Heart right ventricle (tissue), 16 donors: Measurements from ENCODE around the gene GFOD1. TPM values are rescaled to one million over a fixed set of nuclear protein-coding genes. Genes with fewer than 3 reads are reported as not detected.
"Not testable (repeated sequence)": the region's sequence is repeated elsewhere in the genome, so short reads cannot be mapped to it uniquely, and the experiment has no call there.

Experiments
- ATAC-seq, 8 donors: fragments of 200-7000 bp; cut with Tn5 transposase; one replicate each; pipeline ENCODE4 v1.9.1; 2020; ENCODE audit warnings: mild to moderate bottlenecking in 8 of 8, moderate library complexity in 8 of 8, moderate number of reproducible peaks in 1 of 8
- DNase-seq, 2 donors: peaks; one replicate each; pipeline ENCODE4 v3.0.0-alpha.2; 2020
- H3K27ac ChIP-seq, 10 donors: fragments of 200-600 bp; sonication (generic) in 2 of 10; one replicate each; pipeline versions ENCODE4 v1.5.0 to v1.8.0; 2020 to 2022; ENCODE audit warnings: mild to moderate bottlenecking in 3 of 10
- H3K27me3 ChIP-seq, 7 donors: fragments of 200-600 bp; one replicate each; pipeline ENCODE4 v1.8.0; 2021 to 2022; ENCODE audit warnings: mild to moderate bottlenecking in 2 of 7
- H3K36me3 ChIP-seq, 9 donors: fragments of 200-600 bp; sonication (generic) in 1 of 9; one replicate each; pipeline versions ENCODE4 v1.5.0 to v1.8.0; 2020 to 2022; ENCODE audit warnings: mild to moderate bottlenecking in 2 of 9
- H3K4me1 ChIP-seq, 9 donors: fragments of 200-600 bp; sonication (generic) in 1 of 9; one replicate each; pipeline versions ENCODE4 v1.5.0 to v1.8.0; 2020 to 2022; ENCODE audit warnings: mild to moderate bottlenecking in 4 of 9
- H3K4me3 ChIP-seq, 10 donors: fragments of 200-600 bp; sonication (generic) in 2 of 10; one replicate each; pipeline versions ENCODE4 v1.5.0 to v1.8.0; 2020 to 2022; ENCODE audit warnings: mild to moderate bottlenecking in 7 of 10, moderate library complexity in 2 of 10
- H3K9me3 ChIP-seq, 11 donors: fragments of 200-600 bp in 10 of 11; sonication (generic) in 2 of 11; one replicate each; pipeline versions ENCODE4 v1.5.0 to v1.8.0; 2013 to 2022; ENCODE audit warnings: mild to moderate bottlenecking in 2 of 11, control low read depth in 1 of 11, moderate library complexity in 1 of 11
- WGBS, 2 donors: extraction: QIAGEN DNeasy Blood & Tissue Kit; methylation state at CpG; one replicate each; pipeline ENCODE4 v1.1.7; 2013; ENCODE audit warnings: inconsistent platforms in 1 of 2; 5-methylcytosine and 5-hydroxymethylcytosine counted together
- intact Hi-C, 10 donors: fragments of 100-400 bp; cut with DNase I; formaldehyde crosslinking; loops; one replicate each; pipeline versions ENCODE4 v1.11.1 to v1.14.2; 2022
- polyA plus RNA-seq, 2 donors: library from polyadenylated mRNA; stranded (reverse); fragments of 200-250 nt; gene quantifications; one replicate each; pipeline ENCODE4 v1.2.3, GENCODE V29; 2013
- total RNA-seq, 10 donors: library from RNA; stranded (reverse); fragmentation: NEBNext Ultra II Directional in 3 of 10; extraction: Animal tissue kit (Norgen Biotek cat#: 25700) in 3 of 10; gene quantifications; one replicate each; pipeline versions ENCODE4 v1.2.1 to v1.2.4, GENCODE V29; 2021 to 2023
- TF ChIP-seq, protein P1 (sequence below), 9 donors: fragments of 200-600 bp; sonication (generic) in 2 of 9; IDR thresholded peaks; one replicate each; pipeline versions ENCODE4 v1.5.0 to v1.8.0; 2021 to 2022; ENCODE audit warnings: antibody characterized with exemption in 9 of 9, mild to moderate bottlenecking in 5 of 9, moderate library complexity in 1 of 9
- donor health status: Arrhythmogenic right ventricular cardiomyopathy.
- donor health status: ischemic (EF 13 %, LVEDD 7.1; RV severe dilation, severe dysfunction).
- donor health status: healthy with polysubstance abuse.
- donor health status: DM: no; HTN: yes; CAD: no.
- donor health status: DM: no; HTN: no; CAD: no.
- donor health status: ischemic (EF 25% LVEDD 6.9; RV normal size, moderate dysfunction).
- donor health status: ischemic (EF 25% LVEDD 5.7; RV mildly dilated, moderate dysfunction).
- donor health status: healthy.
- donor health status: DM: yes; HTN: yes; CAD: no.
- donor health status: Ischemic cardiomyopathy.
- donor health status: ischemic (EF 35%, LVEDD 5.7; RV mildly dilated, moderate dysfunction).
- donor health status: nonischemic (EF 11% LVEDD 7.7; RV severe dilation, severe dysfunction).
- donor health status: DM: yes; HTN: yes; CAD: no.
- donor health status: PGD.
- donor health status: ischemic (EF 29% LVEDD 5.4; RV normal size, mild dysfunction).
- donor health status: nonischemic (EF 23%, LVEDD 6.1; RV moderate dilation, normal function).

Gene GFOD1
- total and polyA plus RNA-seq, 12 donors = 13.8 to 96.5 (median 37.0) TPM

DNA sequence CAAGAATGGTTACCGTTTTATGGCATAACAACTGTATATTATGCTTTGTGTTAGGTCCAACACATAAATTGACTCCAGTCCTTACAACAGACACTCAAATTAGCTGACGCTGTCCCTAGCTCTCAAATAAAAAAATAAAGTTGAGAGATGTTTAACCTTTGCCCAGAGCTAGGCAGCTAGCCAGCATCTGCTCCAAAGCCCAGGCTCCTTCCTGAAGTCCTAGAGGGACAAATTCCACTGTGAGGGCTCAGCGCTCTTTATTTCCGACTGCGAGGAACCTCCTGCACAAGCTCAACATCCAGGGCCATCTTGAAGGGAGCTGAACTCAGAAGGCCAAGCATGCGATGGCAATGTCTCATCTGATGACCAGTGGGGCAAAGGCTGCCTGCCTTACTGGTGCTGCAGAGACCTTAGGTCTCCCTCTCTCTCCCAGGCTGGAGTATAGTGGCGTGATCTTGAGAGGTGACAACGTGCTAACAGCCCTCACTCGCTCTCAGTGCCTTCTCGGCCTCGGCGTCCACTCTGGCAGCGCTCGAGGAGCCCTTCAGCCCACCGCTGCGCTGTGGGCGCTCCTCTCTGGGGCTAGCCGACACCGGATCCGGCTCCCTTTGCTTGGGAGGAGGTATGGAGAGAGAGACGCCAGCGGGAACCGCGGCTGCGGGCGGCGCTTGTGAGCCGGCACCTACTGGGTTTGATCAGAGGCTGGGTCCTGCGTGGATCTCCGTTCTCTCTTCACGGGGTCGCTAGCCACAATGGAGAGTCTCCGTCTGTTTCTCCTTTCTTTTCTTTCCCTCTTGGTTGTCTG lies 24.7 kb upstream of the GFOD1 start:
- Histone ChIP-seq H3K27ac (peak overlapping the region in 5 of 10 donors; percentile 1 to 42 (median 12)), H3K9me3 (no peaks in the 10 kb centered on the region), H3K27me3 (no peaks in the 10 kb centered on the region), H3K4me1 (peaks cover 6 to 45% (median 20%) of the 10 kb centered on the region in 9 donors), H3K36me3 (no peaks in the 10 kb centered on the region), H3K4me3 (no peak overlapping the region)
- intact Hi-C loops = no loop called here
- WGBS, 2 donors = 72 to 87% methylated on average over 33 of the region's 33 CpGs
- ATAC-seq (peak; percentile 26 to 79 (median 62)), DNase-seq (peak; percentile 26 to 51)
- TF ChIP-seq, protein P1, sequence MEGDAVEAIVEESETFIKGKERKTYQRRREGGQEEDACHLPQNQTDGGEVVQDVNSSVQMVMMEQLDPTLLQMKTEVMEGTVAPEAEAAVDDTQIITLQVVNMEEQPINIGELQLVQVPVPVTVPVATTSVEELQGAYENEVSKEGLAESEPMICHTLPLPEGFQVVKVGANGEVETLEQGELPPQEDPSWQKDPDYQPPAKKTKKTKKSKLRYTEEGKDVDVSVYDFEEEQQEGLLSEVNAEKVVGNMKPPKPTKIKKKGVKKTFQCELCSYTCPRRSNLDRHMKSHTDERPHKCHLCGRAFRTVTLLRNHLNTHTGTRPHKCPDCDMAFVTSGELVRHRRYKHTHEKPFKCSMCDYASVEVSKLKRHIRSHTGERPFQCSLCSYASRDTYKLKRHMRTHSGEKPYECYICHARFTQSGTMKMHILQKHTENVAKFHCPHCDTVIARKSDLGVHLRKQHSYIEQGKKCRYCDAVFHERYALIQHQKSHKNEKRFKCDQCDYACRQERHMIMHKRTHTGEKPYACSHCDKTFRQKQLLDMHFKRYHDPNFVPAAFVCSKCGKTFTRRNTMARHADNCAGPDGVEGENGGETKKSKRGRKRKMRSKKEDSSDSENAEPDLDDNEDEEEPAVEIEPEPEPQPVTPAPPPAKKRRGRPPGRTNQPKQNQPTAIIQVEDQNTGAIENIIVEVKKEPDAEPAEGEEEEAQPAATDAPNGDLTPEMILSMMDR (IDR thresholded peaks at IDR 0.05) = no peak

DNA sequence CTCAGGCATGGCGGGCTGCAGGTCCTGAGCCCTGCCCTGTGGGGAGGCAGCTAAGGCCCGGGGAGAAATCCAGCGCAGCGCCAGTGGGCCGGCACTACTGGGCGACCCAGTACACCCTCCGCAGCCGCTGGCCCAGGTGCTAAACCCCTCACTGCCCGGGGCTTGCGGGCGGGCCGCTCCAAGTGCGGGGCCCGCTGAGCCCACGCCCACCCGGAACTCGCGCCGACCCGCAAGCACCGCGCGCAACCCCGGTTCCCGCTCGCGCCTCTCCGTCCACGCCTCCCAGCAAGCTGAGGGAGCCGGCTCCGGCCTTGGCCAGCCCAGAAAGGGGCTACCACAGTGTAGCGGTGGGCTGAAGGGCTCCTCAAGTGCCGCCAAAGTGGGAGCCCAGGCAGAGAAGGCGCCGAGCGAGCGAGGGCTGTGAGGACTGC lies 23.8 kb upstream of the GFOD1 start:
- H3K4me3 ChIP-seq, ATAC-seq, H3K9me3 ChIP-seq, H3K27me3 ChIP-seq, H3K36me3 ChIP-seq, intact Hi-C loops: not testable (repeated sequence)
- WGBS, 2 donors = 89 to 91% methylated on average over 37 of the region's 37 CpGs
- DNase-seq = peak in 1 of 2 donors; percentile 18
- peaks cover 6 to 46% (median 20%) of the 10 kb centered on the region in 9 donors for H3K4me1 ChIP-seq
- H3K27ac ChIP-seq = peak overlapping the region in 1 of 10 donors; percentile 42

GRCh38 chr6:13510433-13510832 lies 23.0 kb upstream of the GFOD1 start:
- intact Hi-C loops, H3K4me3 ChIP-seq, H3K36me3 ChIP-seq, ATAC-seq, H3K27me3 ChIP-seq, H3K9me3 ChIP-seq, DNase-seq, H3K27ac ChIP-seq: not testable (repeated sequence)
- 97 to 100% methylated on average over 1 of the region's 1 CpG for WGBS, 2 donors
- H3K4me1 ChIP-seq = peaks cover 6 to 54% (median 20%) of the 10 kb centered on the region in 9 donors

DNA sequence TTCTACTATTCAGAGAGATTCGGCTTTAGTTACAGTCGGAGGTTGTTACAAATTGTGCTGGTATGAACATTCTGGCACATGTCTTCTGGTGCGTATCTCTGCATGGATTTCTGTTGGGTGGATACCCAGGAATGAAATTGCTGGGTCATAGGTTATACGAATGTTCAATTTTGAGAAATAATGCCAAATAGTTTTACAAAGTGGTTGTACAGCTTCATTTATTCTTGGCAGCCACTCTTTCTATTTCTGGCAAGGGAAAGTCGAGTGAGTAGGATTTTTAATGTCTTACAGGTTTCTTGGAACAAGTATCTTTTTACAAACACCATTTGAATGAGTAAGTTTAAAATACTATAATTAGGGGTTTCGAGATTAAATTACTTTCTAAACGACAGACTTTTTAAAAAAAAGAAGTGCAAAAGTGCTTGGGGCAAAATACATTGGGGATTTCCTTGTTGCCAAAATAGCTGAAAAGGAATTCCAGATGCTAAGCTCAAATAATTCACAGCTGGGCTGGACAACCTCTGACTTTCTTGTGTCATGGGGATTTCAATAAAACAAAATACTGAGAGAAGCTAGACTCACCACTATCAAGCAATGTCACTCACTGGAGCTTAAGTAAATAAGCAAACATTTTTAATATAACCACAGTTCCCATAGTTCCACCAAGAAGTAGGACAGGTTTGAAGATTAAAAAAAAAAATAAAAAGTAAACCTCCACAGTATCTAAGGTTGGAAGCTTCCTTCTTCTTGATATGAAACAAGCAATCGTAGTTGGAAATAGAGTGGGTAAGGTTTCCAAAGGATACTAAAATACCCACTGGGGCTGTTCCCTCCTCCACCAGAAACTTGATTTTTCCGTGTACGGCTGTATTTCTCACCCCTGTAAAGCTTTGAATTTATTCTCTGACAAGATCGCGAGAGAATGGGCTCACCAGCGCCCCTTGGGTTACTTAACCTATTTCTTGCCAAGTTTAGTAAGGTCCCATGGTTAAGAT lies 21.6 kb upstream of the GFOD1 start:
- peaks cover 6 to 63% (median 21%) of the 10 kb centered on the region in 9 donors for H3K4me1 ChIP-seq
- 45 to 55% methylated on average over 13 of the region's 13 CpGs for WGBS, 2 donors
- no peak for DNase-seq
- H3K36me3 ChIP-seq = no peaks in the 10 kb centered on the region
- TF ChIP-seq, protein P1 (IDR thresholded peaks at IDR 0.05) = no peak
- H3K27ac ChIP-seq = peak overlapping the region in 6 of 10 donors; percentile 7 to 58 (median 21)
- H3K27me3 ChIP-seq = no peaks in the 10 kb centered on the region
- H3K9me3 ChIP-seq = no peaks in the 10 kb centered on the region
- intact Hi-C loops = no loop called here
- ATAC-seq = peak in 6 of 8 donors; percentile 32 to 62 (median 48)
- no peak overlapping the region for H3K4me3 ChIP-seq

GRCh38 chr6:13507306-13507860 lies 20.0 kb upstream of the GFOD1 start:
- ATAC-seq (peak in 2 of 8 donors; percentile 22 to 34), DNase-seq (no peak)
- intact Hi-C loops = no loop called here
- Histone ChIP-seq H3K9me3 (no peaks in the 10 kb centered on the region), H3K4me3 (no peak overlapping the region), H3K27me3 (no peaks in the 10 kb centered on the region), H3K27ac (peak overlapping the region in 1 of 10 donors; percentile 3), H3K36me3 (no peaks in the 10 kb centered on the region), H3K4me1 (peaks cover 6 to 68% (median 21%) of the 10 kb centered on the region in 9 donors)
- TF ChIP-seq, protein P1 (IDR thresholded peaks at IDR 0.05) = no peak
- 71 to 75% methylated on average over 3 of the region's 3 CpGs for WGBS, 2 donors
